ENCODE data around the gene FIBCD1. TPM values are rescaled to one million over a fixed set of nuclear protein-coding genes. Genes with fewer than 3 reads are reported as not detected.

FIBCD1 gene
- total RNA-seq, 1 experiment from 2014 or later: 6.6 TPM

DNA sequence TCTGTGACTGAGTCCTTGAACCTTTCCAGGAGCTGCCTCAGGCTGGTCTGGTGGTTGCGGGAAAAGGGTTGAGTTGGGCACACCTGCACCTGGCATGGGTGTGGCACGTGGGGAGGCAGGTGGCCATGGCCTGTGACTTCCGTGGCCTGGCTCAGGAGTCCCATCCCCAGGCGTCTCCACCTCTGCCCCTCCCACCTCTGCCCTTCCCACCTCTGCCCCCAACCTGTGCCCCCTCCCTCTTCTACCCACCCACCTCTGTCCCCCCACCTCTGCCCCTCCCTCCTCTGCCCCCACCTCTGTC lies 40.5 kb downstream of the FIBCD1 start:
- TF ChIP-seq USF2 (CRISPR knock-in tag; IDR thresholded peaks at IDR 0.05): no peak
- TF ChIP-seq, protein P1, sequence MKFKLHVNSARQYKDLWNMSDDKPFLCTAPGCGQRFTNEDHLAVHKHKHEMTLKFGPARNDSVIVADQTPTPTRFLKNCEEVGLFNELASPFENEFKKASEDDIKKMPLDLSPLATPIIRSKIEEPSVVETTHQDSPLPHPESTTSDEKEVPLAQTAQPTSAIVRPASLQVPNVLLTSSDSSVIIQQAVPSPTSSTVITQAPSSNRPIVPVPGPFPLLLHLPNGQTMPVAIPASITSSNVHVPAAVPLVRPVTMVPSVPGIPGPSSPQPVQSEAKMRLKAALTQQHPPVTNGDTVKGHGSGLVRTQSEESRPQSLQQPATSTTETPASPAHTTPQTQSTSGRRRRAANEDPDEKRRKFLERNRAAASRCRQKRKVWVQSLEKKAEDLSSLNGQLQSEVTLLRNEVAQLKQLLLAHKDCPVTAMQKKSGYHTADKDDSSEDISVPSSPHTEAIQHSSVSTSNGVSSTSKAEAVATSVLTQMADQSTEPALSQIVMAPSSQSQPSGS (CRISPR knock-in tag; IDR thresholded peaks at IDR 0.05; ENCODE audit: borderline replicate concordance, low read depth): no peak
- TF ChIP-seq RELA (CRISPR knock-in tag; IDR thresholded peaks at IDR 0.05; ENCODE audit: borderline replicate concordance): no peak
- Mint-ChIP-seq H3K4me1 (no peaks in the 10 kb centered on the region), H3K27ac (no peak overlapping the region), H3K36me3 (no peaks in the 10 kb centered on the region), H3K4me3 (no peak overlapping the region), H3K27me3 (ENCODE audit: low read depth) (no peaks in the 10 kb centered on the region), H3K9me3 (no peaks in the 10 kb centered on the region)
- ATAC-seq (no peak), DNase-seq (ENCODE audit: low spot score) (no peak)
- ChIA-PET POLR2A (no interaction called here), CTCF (interaction anchor here (1.3 to 8.4 kb wide), 3 partner anchors 42 to 148 kb away, joined by 5 to 69 read pairs (median 7); no protein-coding TSS in a partner anchor)

GRCh38 chr9:130897848-130898551 lies 41.0 kb downstream of the FIBCD1 start:
- H3K4me1 Mint-ChIP-seq: no peaks in the 10 kb centered on the region
- ATAC-seq (no peak), DNase-seq (ENCODE audit: low spot score) (no peak)
- H3K36me3 Mint-ChIP-seq: no peaks in the 10 kb centered on the region
- no peaks in the 10 kb centered on the region for H3K27me3 Mint-ChIP-seq (ENCODE audit: low read depth)
- no peak overlapping the region for H3K27ac Mint-ChIP-seq
- H3K9me3 Mint-ChIP-seq: no peaks in the 10 kb centered on the region
- TF ChIP-seq ZNF281 (CRISPR knock-in tag; IDR thresholded peaks at IDR 0.05) (no peak), NFATC4 (CRISPR knock-in tag; IDR thresholded peaks at IDR 0.05) (no peak), ETV6 (CRISPR knock-in tag; IDR thresholded peaks at IDR 0.05) (no peak), SMAD4 (CRISPR knock-in tag; IDR thresholded peaks at IDR 0.05) (no peak), ZNF416 (CRISPR knock-in tag; IDR thresholded peaks at IDR 0.05) (no peak), RELA (CRISPR knock-in tag; IDR thresholded peaks at IDR 0.05; ENCODE audit: borderline replicate concordance) (no peak), ESRRA (CRISPR knock-in tag; IDR thresholded peaks at IDR 0.05; ENCODE audit: borderline replicate concordance) (no peak), ATF1 (CRISPR knock-in tag; IDR thresholded peaks at IDR 0.05) (no peak)
- TF ChIP-seq, protein P2, sequence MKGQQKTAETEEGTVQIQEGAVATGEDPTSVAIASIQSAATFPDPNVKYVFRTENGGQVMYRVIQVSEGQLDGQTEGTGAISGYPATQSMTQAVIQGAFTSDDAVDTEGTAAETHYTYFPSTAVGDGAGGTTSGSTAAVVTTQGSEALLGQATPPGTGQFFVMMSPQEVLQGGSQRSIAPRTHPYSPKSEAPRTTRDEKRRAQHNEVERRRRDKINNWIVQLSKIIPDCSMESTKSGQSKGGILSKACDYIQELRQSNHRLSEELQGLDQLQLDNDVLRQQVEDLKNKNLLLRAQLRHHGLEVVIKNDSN (CRISPR knock-in tag; IDR thresholded peaks at IDR 0.05): no peak
- TF ChIP-seq, protein P3, sequence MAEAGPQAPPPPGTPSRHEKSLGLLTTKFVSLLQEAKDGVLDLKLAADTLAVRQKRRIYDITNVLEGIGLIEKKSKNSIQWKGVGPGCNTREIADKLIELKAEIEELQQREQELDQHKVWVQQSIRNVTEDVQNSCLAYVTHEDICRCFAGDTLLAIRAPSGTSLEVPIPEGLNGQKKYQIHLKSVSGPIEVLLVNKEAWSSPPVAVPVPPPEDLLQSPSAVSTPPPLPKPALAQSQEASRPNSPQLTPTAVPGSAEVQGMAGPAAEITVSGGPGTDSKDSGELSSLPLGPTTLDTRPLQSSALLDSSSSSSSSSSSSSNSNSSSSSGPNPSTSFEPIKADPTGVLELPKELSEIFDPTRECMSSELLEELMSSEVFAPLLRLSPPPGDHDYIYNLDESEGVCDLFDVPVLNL (CRISPR knock-in tag; IDR thresholded peaks at IDR 0.05; ENCODE audit: borderline replicate concordance, low read depth): no peak
- H3K4me3 Mint-ChIP-seq: no peak overlapping the region
- CTCF ChIA-PET: interaction anchor here (1.3 to 8.4 kb wide), 3 partner anchors 43 to 149 kb away, joined by 5 to 69 read pairs (median 7); no protein-coding TSS in a partner anchor
- POLR2A ChIA-PET: no interaction called here

DNA sequence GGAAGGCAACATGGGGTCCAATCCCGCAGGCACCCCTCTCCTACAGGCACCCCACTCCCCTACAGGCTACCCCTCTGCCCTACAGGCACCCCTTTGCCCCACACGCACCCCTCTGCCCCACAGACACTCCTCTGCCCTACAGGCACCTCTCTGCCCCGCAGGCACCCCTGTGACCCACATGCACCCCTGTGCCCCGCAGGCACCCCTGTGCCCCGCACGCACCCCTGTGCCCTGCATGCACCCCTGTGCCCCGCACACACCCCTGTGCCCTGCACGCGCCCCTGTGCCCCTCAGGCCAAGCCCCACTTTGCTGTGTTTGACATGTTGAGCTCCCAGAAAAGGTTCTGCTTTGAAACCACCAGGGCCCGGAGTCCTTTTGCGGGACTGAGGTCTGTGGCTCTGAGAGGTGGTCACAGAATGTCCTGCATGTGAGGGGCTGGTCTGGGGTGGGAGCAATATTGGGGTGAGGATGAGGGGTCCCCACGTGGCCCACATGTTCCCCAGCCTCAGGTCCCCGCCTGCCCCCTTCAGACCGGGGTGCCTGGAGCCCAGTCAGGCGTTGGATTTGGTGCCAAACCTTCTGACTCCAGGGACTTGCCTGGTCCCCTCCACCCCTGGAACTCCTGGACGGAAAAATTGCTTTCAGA lies 41.8 kb downstream of the FIBCD1 start:
- Mint-ChIP-seq H3K27me3 (ENCODE audit: low read depth) (no peaks in the 10 kb centered on the region), H3K27ac (no peak overlapping the region), H3K9me3 (no peaks in the 10 kb centered on the region), H3K4me1 (no peaks in the 10 kb centered on the region), H3K36me3 (no peaks in the 10 kb centered on the region), H3K4me3 (no peak overlapping the region)
- ChIA-PET POLR2A (no interaction called here), CTCF (interaction anchor here (1.3 to 8.4 kb wide), 3 partner anchors 44 to 149 kb away, joined by 5 to 69 read pairs (median 7); no protein-coding TSS in a partner anchor)
- ATAC-seq (no peak), DNase-seq (ENCODE audit: low spot score) (no peak)
- TF ChIP-seq, protein P4, sequence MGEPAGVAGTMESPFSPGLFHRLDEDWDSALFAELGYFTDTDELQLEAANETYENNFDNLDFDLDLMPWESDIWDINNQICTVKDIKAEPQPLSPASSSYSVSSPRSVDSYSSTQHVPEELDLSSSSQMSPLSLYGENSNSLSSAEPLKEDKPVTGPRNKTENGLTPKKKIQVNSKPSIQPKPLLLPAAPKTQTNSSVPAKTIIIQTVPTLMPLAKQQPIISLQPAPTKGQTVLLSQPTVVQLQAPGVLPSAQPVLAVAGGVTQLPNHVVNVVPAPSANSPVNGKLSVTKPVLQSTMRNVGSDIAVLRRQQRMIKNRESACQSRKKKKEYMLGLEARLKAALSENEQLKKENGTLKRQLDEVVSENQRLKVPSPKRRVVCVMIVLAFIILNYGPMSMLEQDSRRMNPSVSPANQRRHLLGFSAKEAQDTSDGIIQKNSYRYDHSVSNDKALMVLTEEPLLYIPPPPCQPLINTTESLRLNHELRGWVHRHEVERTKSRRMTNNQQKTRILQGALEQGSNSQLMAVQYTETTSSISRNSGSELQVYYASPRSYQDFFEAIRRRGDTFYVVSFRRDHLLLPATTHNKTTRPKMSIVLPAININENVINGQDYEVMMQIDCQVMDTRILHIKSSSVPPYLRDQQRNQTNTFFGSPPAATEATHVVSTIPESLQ (CRISPR knock-in tag; IDR thresholded peaks at IDR 0.05): no peak
- TF ChIP-seq, protein P2 (CRISPR knock-in tag; IDR thresholded peaks at IDR 0.05): no peak
- TF ChIP-seq NR1H2 (CRISPR knock-in tag; IDR thresholded peaks at IDR 0.05) (no peak), NR2C2 (CRISPR knock-in tag; IDR thresholded peaks at IDR 0.05) (no peak), TP53 (CRISPR knock-in tag; IDR thresholded peaks at IDR 0.05) (no peak), CREM (CRISPR knock-in tag; IDR thresholded peaks at IDR 0.05) (no peak), ZNF671 (CRISPR knock-in tag; IDR thresholded peaks at IDR 0.05) (no peak), ATF1 (CRISPR knock-in tag; IDR thresholded peaks at IDR 0.05) (no peak), HMGXB4 (CRISPR knock-in tag; IDR thresholded peaks at IDR 0.05) (no peak)
